Fibroblast of mammary gland (primary cell): ENCODE measurements around the gene HCLS1.
"Not testable (repeated sequence)": the region's sequence is repeated elsewhere in the genome, so short reads cannot be mapped to it uniquely, and the experiment has no call there.

ENCODE experiments used
- DNase-seq: peaks from one replicate; pipeline ENCODE4 v3.0.0-alpha.2; 2010; ENCODE audit warnings: low read depth
- H3K4me3 ChIP-seq: 2 replicates; pipeline ENCODE4 v1.5.1; 2011; ENCODE audit warnings: low read depth, mild to moderate bottlenecking, low read length, moderate library complexity; ENCODE audit not compliant: control insufficient read depth
- CTCF ChIP-seq: conservative IDR thresholded peaks from 2 replicates; pipeline ENCODE4 v1.5.1; 2011; ENCODE audit warnings: low read depth, low read length, inconsistent platforms; ENCODE audit not compliant: control insufficient read depth, insufficient read depth

HCLS1 gene

GRCh38 chr3:121698476-121698875 is 37.8 kb upstream of the HCLS1 start:
- DNase-seq: no peak
- TF ChIP-seq CTCF: no peak
- H3K4me3 ChIP-seq: no peak overlapping the region

- no peak for DNase-seq
- no peak overlapping the region for H3K4me3 ChIP-seq
- no peak for TF ChIP-seq CTCF
These were observed 35.5 kb upstream of the HCLS1 start for GRCh38 chr3:121696186-121696585.

- H3K4me3 ChIP-seq: no peak overlapping the region
- TF ChIP-seq CTCF: no peak
- DNase-seq: no peak
These were observed 31.5 kb upstream of the HCLS1 start for GRCh38 chr3:121692010-121692699.

GRCh38 chr3:121690777-121691405 is 30.2 kb upstream of the HCLS1 start:
- no peak overlapping the region for H3K4me3 ChIP-seq
- no peak for DNase-seq
- no peak for TF ChIP-seq CTCF

- DNase-seq, H3K4me3 ChIP-seq: not testable (repeated sequence)
These were observed 28.0 kb upstream of the HCLS1 start for GRCh38 chr3:121688747-121689146.

GRCh38 chr3:121681792-121682191 is 21.1 kb upstream of the HCLS1 start:
- no peak for TF ChIP-seq CTCF
- no peak for DNase-seq
- H3K4me3 ChIP-seq: no peak overlapping the region

- no peak for TF ChIP-seq CTCF
- H3K4me3 ChIP-seq: no peak overlapping the region
These were observed 16.4 kb upstream of the HCLS1 start for GRCh38 chr3:121677141-121677540.

More at GRCh38 chr3:121677141-121677540, 16.4 kb upstream of the HCLS1 start:
- DNase-seq: no peak
